DND-41 (cell line): ENCODE results near the gene DNAH5.

ENCODE experiments used
- CTCF ChIP-seq: IDR thresholded peaks from 2 replicates; pipeline ENCODE4 v1.5.1; 2012; ENCODE audit warnings: borderline replicate concordance, low read length, moderate library complexity, mild to moderate bottlenecking; ENCODE audit not compliant: poor library complexity, severe bottlenecking; ENCODE audit errors: extremely low read depth
- EZH2 ChIP-seq: IDR thresholded peaks from 3 replicates; pipeline ENCODE4 v1.6.1; 2012; ENCODE audit warnings: borderline replicate concordance, low read depth, mild to moderate bottlenecking, moderate library complexity, low read length, inconsistent platforms; ENCODE audit not compliant: severe bottlenecking

GRCh38 chr5:13957032-13957645 lies 12.7 kb upstream of the DNAH5 start:
- TF ChIP-seq CTCF (peak; percentile 55), EZH2 (no peak)
